SU-DHL-6 (cell line): ENCODE data around the gene GFRA4.

ENCODE experiments used
- H2AFZ ChIP-seq: fragments of 200-600 bp; sonication (generic); 2 replicates; pipeline ENCODE4 v1.6.1; 2014; ENCODE audit warnings: low read depth, mild to moderate bottlenecking, moderate library complexity, mixed read lengths, antibody characterized with exemption, low read length; ENCODE audit not compliant: severe bottlenecking
- H3F3A ChIP-seq: fragments of 200-600 bp; shearing (Covaris generic); 2 replicates; pipeline ENCODE4 v1.6.0; 2016; ENCODE audit warnings: antibody characterized with exemption, mild to moderate bottlenecking; ENCODE audit not compliant: insufficient read depth
- H3K27ac ChIP-seq: fragments of 200-600 bp; sonication (generic); 2 replicates; pipeline ENCODE4 v1.5.1; 2016; ENCODE audit warnings: low read depth, mild to moderate bottlenecking, low read length, moderate library complexity, mixed read lengths
- H3K27me3 ChIP-seq: fragments of 200-600 bp; sonication (generic), shearing (Covaris generic); 2 replicates; pipeline ENCODE4 v1.6.0; 2014; ENCODE audit warnings: mild to moderate bottlenecking, low read length
- H3K36me3 ChIP-seq: fragments of 200-600 bp; sonication (generic); 2 replicates; pipeline ENCODE4 v1.6.1; 2014; ENCODE audit warnings: mild to moderate bottlenecking, low read length, mixed read lengths
- H3K4me2 ChIP-seq: fragments of 300-600, 200-600 bp; shearing (Covaris generic), sonication (generic); 2 replicates; pipeline ENCODE4 v1.6.0; 2014; ENCODE audit warnings: low read length, low read depth, mild to moderate bottlenecking; ENCODE audit not compliant: poor library complexity, severe bottlenecking
- H3K4me3 ChIP-seq: fragments of 200-600 bp; sonication (generic); 2 replicates; pipeline ENCODE4 v1.5.1; 2014; ENCODE audit warnings: antibody characterized with exemption, low read length, mild to moderate bottlenecking, mixed read lengths; ENCODE audit not compliant: insufficient read depth, poor library complexity, severe bottlenecking
- H3K79me2 ChIP-seq: fragments of 200-600 bp; sonication (generic); 2 replicates; pipeline ENCODE4 v1.6.1; 2014; ENCODE audit warnings: mild to moderate bottlenecking, low read length, moderate library complexity; ENCODE audit not compliant: insufficient read depth
- H3K9ac ChIP-seq: fragments of 200-600 bp; sonication (generic); 2 replicates; pipeline ENCODE4 v1.7.0; 2014; ENCODE audit warnings: mild to moderate bottlenecking, low read length
- H3K9me2 ChIP-seq: fragments of 200-600 bp; sonication (generic); replicated peaks from 2 replicates; pipeline ENCODE4 v1.6.1; 2014; ENCODE audit warnings: low read length; ENCODE audit not compliant: insufficient read depth
- H3K9me3 ChIP-seq: fragments of 200-600 bp; sonication (generic); 2 replicates; pipeline ENCODE4 v1.6.1; 2014; ENCODE audit warnings: low read length, mixed read lengths; ENCODE audit not compliant: insufficient read depth
- H4K20me1 ChIP-seq: fragments of 200-600 bp; sonication (generic); 2 replicates; pipeline ENCODE4 v1.6.1; 2014; ENCODE audit warnings: low read depth, mild to moderate bottlenecking, antibody characterized with exemption, low read length, moderate library complexity, mixed read lengths
- EZH2phosphoT487 ChIP-seq: fragments of 200-600 bp; sonication (generic), shearing (Covaris generic); conservative IDR thresholded peaks from 2 replicates; pipeline ENCODE4 v1.6.1; 2018; ENCODE audit warnings: mild to moderate bottlenecking, antibody characterized with exemption, low read length, moderate library complexity, mixed read lengths
- TF ChIP-seq, protein P1 (sequence below): fragments of 200-600 bp; sonication (generic); IDR thresholded peaks from one replicate; pipeline ENCODE4 v1.5.1; 2017; ENCODE audit warnings: antibody characterized with exemption, mild to moderate bottlenecking, low read length, moderate library complexity; ENCODE audit not compliant: insufficient read depth, poor library complexity, severe bottlenecking

GFRA4 gene

DNA sequence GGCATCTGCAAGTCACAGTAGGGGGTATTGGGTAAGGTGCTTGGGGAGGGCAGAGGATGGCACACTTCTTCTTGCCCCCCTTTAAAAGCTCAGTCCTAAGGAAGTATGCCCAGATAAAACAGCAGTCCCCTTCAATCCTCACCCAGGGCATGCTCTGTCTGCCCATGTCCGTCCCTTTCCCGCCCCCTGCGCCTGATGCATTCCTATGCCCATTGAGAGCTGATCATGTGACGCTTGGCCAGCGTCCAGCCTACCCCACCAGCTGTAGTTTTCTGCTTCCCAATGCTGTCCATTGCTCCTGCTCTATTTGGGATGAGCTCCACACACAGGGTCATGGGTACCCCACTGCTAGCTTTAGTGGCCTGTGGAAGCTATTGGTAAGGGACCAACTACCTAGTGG lies 40.9 kb upstream of the GFRA4 start:
- Histone ChIP-seq H3F3A (no peaks in the 10 kb centered on the region), H3K79me2 (no peaks in the 10 kb centered on the region), H4K20me1 (no peaks in the 10 kb centered on the region), H3K9me3 (no peaks in the 10 kb centered on the region), H3K9me2 (no peaks in the 10 kb centered on the region), H2AFZ (no peak overlapping the region), H3K27me3 (no peaks in the 10 kb centered on the region), H3K4me2 (no peak overlapping the region), H3K4me3 (no peak overlapping the region), H3K9ac (no peak overlapping the region), H3K36me3 (no peaks in the 10 kb centered on the region), H3K27ac (no peak overlapping the region)
- TF ChIP-seq, protein P1, sequence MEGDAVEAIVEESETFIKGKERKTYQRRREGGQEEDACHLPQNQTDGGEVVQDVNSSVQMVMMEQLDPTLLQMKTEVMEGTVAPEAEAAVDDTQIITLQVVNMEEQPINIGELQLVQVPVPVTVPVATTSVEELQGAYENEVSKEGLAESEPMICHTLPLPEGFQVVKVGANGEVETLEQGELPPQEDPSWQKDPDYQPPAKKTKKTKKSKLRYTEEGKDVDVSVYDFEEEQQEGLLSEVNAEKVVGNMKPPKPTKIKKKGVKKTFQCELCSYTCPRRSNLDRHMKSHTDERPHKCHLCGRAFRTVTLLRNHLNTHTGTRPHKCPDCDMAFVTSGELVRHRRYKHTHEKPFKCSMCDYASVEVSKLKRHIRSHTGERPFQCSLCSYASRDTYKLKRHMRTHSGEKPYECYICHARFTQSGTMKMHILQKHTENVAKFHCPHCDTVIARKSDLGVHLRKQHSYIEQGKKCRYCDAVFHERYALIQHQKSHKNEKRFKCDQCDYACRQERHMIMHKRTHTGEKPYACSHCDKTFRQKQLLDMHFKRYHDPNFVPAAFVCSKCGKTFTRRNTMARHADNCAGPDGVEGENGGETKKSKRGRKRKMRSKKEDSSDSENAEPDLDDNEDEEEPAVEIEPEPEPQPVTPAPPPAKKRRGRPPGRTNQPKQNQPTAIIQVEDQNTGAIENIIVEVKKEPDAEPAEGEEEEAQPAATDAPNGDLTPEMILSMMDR = no peak

DNA sequence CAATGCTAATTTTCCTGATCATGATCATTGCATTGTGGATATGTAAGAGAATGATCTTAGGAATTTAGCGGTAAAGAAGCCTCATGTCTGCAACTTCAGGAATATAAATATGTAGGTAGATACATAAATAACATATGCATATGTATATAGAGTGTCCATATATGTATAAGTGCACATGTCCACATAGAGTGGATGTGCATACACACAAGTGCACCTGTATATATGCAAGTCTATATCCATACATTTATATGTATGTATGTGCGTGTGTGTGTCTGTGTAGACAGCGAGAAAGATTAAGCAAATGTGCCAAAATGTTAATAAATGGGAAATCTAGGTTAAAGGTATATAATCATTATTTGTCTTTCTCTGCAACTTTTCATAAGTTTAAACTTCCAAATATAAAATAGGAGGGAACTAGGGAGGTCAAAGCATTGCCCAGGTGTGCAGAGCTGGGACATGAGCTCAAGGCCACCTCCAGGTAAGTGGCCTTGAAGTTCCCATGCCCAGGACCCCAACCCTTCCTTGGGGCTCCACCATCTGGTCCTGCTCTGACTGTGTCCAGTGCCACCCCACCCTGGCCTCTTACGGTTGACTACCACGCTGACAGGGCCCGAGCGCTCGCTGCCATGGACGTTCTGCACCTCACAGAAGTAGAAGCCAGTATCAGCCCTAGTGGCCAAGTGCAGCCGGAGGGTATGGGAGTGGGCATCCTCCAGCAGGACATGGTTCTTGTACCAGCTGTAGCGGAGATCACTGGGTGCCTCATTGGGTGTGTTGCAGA lies 39.6 kb upstream of the GFRA4 start:
- Histone ChIP-seq H3K9ac (no peak overlapping the region), H3K4me3 (no peak overlapping the region), H3K9me3 (no peaks in the 10 kb centered on the region), H2AFZ (no peak overlapping the region), H3K9me2 (no peaks in the 10 kb centered on the region), H3F3A (no peaks in the 10 kb centered on the region), H3K79me2 (no peaks in the 10 kb centered on the region), H3K27ac (no peak overlapping the region), H3K27me3 (no peaks in the 10 kb centered on the region), H4K20me1 (no peaks in the 10 kb centered on the region), H3K4me2 (no peak overlapping the region), H3K36me3 (no peaks in the 10 kb centered on the region)
- TF ChIP-seq EZH2phosphoT487 = no peak
- TF ChIP-seq, protein P1 = no peak

DNA sequence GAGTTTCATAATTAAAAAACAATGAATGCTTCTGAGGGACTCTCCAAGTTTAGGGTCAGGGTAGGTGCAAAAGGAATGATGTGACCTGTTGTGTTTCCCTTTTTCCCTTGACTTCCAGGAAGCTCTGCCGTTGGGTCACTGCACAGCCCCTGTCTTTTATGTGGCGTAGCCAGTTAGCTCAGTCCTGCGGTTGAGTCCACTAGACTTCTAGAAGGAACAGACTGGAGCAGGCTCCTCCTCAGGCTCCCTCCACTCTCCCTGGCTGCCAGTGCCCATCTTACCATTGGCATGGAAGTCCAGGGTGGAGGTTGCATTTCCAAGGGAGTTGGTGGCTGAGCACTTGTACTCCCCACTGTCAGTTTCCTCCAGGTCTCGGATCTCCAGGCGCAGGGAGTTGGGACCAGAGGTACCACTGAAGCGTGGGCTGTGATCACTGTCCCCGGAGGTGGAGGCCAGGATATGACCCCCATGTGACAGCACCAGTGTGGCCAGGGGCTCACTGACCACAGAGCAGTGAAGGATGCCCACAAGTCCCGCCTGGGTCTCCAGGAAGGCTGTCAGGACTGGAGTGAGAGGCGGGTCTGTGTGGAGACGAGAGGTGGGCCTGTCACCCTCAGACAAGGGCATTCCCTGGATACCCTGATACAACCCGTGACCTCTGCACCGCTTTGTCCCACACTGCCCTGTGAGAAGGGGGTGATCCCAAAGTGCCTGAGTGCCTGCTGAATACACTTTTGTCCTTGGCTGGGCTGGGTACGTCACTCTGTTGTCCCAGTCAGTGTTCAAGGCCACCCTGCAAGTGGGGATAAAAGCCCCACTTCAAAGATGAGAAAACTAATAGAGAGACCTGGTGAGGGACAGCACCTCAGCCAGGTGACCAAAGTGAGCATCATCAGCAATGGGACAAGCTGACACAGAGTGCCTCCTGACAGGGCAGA lies 38.1 kb upstream of the GFRA4 start:
- Histone ChIP-seq H3K9me3 (no peaks in the 10 kb centered on the region), H3K4me2 (no peak overlapping the region), H3K9ac (no peak overlapping the region), H3K27ac (no peak overlapping the region), H3F3A (no peaks in the 10 kb centered on the region), H2AFZ (no peak overlapping the region), H3K27me3 (no peaks in the 10 kb centered on the region), H3K79me2 (no peaks in the 10 kb centered on the region), H3K4me3 (no peak overlapping the region), H3K9me2 (no peaks in the 10 kb centered on the region), H3K36me3 (no peaks in the 10 kb centered on the region), H4K20me1 (no peaks in the 10 kb centered on the region)
- TF ChIP-seq, protein P1 = no peak
